Osteocyte (in vitro differentiated cells): Measurements from ENCODE around the gene KANK3. TPM values are rescaled to one million over a fixed set of nuclear protein-coding genes. Genes with fewer than 3 reads are reported as not detected.
A peak's percentile ranks its signal among the peaks of the same experiment; 100 is the strongest.

Experiments used
- DNase-seq: peaks from one replicate; pipeline ENCODE4 v3.0.0; 2021; ENCODE audit warnings: mixed read lengths; ENCODE audit not compliant: unreplicated experiment; ENCODE audit errors: extremely low spot score
- H3K27ac Mint-ChIP-seq: one replicate; pipeline ENCODE4 v1.8.0; 2021; ENCODE audit warnings: mild to moderate bottlenecking, mixed read lengths; ENCODE audit not compliant: unreplicated experiment
- H3K27me3 Mint-ChIP-seq: one replicate; pipeline ENCODE4 v1.8.0; 2021; ENCODE audit warnings: mixed read lengths; ENCODE audit not compliant: unreplicated experiment
- H3K36me3 Mint-ChIP-seq: one replicate; pipeline ENCODE4 v1.8.0; 2021; ENCODE audit warnings: mixed read lengths; ENCODE audit not compliant: unreplicated experiment
- H3K4me1 Mint-ChIP-seq: one replicate; pipeline ENCODE4 v1.8.0; 2021; ENCODE audit warnings: mixed read lengths; ENCODE audit not compliant: unreplicated experiment
- H3K4me3 Mint-ChIP-seq: one replicate; pipeline ENCODE4 v1.8.0; 2021; ENCODE audit warnings: mild to moderate bottlenecking, moderate library complexity, mixed read lengths; ENCODE audit not compliant: unreplicated experiment
- H3K9me3 Mint-ChIP-seq: one replicate; pipeline ENCODE4 v1.8.0; 2021; ENCODE audit warnings: mixed read lengths; ENCODE audit not compliant: unreplicated experiment
- total RNA-seq: library from RNA; stranded (reverse); gene quantifications from 2 replicates; pipeline ENCODE4 v1.2.1, GENCODE V29; 2021
- TF ChIP-seq, protein P1 (sequence below): fragments of 200-600 bp; sonication (generic); IDR thresholded peaks from 2 replicates; pipeline ENCODE4 v1.5.0; 2021; ENCODE audit warnings: antibody characterized with exemption, mild to moderate bottlenecking, moderate library complexity

KANK3 gene
- total RNA-seq, 1 donor from 2014 or later: 0.30 TPM

DNA sequence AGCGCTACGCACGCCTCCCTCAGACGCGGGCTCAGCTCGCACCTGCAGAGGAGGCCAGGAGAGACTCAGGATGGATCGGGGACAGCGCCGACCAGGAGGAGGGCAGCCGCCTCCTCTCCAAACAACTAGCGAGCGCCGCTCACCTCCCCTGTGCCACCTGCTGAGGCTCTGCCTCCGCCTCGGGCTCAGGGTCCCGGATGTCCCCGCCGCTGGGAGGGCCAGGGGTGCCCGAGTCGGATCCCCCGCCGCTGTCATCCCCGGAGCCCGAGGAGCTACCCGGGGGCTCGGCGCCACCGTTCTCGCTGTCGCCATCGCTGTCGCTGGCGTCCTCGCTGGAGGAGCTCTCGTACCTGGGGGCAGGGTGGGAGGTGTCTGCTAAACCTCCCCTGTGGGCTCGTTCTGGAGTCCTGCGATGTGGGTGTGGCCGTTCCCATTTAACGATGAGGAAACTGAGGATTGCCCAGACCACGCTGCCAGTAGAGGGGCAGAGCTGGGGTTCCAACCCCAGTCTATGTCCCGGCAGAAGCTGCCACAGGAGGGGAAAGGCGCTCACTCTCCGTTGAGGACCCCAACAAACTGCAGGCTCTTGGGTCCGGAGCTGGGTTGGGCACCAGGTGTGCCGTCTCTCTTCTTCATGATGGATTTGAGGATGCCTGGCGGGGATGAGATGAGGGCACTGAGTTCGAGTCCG lies 9.2 kb downstream of the KANK3 start:
- H3K4me3 Mint-ChIP-seq: no peak overlapping the region
- peaks cover 35% of the 10 kb centered on the region for H3K27me3 Mint-ChIP-seq
- H3K36me3 Mint-ChIP-seq: no peaks in the 10 kb centered on the region

DNA sequence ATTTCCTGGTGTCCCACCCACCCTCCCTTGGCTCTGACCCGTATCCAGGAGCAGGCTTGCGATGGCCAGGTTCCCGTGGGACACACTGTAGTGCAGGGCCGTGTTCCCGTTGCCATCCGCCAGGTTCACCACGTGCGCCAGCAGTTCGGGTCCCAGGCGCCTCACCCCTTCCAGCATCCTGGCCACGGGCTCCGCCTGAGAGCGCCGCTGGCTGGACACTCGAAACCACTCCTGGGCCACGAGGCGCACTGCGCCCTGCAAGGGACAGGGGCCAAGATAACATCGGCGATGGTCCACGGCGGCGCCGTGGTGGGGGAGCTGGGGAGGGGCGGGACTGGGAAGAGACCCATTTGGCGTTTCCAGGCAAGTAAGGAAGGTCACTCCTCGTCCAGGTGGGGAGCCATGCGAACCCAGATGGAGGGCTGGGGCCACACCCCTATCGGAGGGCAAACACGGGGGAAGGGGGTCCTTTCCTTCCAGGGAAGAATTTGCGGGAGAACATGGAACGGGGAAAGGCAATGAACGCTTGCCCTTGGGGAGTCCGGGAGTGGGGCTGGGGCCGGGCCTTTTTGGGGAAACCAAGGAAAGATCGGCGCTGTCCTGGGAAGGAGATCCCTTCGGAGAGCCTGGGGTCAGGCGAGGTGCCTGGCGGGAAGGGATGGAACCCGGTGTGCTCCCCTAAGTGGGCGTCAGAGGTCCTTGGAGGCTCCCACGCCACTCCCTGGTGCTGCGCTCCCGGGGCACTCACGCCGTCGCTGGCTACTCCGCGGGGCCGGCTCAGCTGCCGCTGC lies 9.9 kb downstream of the KANK3 start:
- H3K4me1 Mint-ChIP-seq: peaks cover 2% of the 10 kb centered on the region
- no peaks in the 10 kb centered on the region for H3K9me3 Mint-ChIP-seq
- no peak overlapping the region for H3K27ac Mint-ChIP-seq
- H3K27me3 Mint-ChIP-seq: peaks cover 32% of the 10 kb centered on the region
- TF ChIP-seq, protein P1, sequence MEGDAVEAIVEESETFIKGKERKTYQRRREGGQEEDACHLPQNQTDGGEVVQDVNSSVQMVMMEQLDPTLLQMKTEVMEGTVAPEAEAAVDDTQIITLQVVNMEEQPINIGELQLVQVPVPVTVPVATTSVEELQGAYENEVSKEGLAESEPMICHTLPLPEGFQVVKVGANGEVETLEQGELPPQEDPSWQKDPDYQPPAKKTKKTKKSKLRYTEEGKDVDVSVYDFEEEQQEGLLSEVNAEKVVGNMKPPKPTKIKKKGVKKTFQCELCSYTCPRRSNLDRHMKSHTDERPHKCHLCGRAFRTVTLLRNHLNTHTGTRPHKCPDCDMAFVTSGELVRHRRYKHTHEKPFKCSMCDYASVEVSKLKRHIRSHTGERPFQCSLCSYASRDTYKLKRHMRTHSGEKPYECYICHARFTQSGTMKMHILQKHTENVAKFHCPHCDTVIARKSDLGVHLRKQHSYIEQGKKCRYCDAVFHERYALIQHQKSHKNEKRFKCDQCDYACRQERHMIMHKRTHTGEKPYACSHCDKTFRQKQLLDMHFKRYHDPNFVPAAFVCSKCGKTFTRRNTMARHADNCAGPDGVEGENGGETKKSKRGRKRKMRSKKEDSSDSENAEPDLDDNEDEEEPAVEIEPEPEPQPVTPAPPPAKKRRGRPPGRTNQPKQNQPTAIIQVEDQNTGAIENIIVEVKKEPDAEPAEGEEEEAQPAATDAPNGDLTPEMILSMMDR: no peak
- H3K4me3 Mint-ChIP-seq: peak overlapping the region; percentile 56
- no peak for DNase-seq
- no peaks in the 10 kb centered on the region for H3K36me3 Mint-ChIP-seq

More for the DNA sequence above, 9.2 kb downstream of the KANK3 start:
- TF ChIP-seq, protein P1: no peak
- DNase-seq: no peak
- Mint-ChIP-seq H3K4me1 (peaks cover 2% of the 10 kb centered on the region), H3K9me3 (no peaks in the 10 kb centered on the region), H3K27ac (no peak overlapping the region)

DNA sequence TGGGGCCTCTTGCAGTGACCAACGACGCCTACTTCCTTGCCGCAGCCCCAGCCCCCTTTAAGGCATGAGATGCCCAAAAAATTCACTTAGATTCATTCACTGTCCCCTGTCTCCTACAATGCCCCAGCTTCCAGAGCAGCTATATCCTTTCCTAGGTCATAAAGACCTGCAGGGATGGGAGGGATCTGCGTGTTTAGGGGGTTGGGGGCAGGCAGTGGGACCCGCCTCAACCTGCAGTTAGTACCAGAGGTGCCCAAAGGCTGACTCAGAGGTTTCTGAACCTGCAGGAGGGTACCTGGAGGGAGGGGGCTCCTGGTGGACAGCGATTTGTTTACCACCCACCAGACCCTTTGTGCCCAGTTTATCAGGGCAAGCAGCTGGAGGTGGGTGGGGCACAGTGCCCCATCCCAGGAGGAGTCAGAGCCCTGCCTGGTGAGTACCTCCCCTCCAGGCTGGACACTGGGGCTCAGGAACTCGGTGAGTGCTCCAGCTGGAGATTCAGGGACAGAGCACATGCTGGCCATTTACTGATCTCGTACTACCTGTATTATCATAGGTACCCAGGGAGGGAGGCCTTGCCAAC lies 11.7 kb downstream of the KANK3 start:
- no peak for DNase-seq
- H3K4me3 Mint-ChIP-seq: no peak overlapping the region
- H3K36me3 Mint-ChIP-seq: no peaks in the 10 kb centered on the region
- peaks cover 2% of the 10 kb centered on the region for H3K4me1 Mint-ChIP-seq
- H3K27me3 Mint-ChIP-seq: peaks cover 24% of the 10 kb centered on the region
- H3K9me3 Mint-ChIP-seq: no peaks in the 10 kb centered on the region
- TF ChIP-seq, protein P1: no peak
- no peak overlapping the region for H3K27ac Mint-ChIP-seq

DNA sequence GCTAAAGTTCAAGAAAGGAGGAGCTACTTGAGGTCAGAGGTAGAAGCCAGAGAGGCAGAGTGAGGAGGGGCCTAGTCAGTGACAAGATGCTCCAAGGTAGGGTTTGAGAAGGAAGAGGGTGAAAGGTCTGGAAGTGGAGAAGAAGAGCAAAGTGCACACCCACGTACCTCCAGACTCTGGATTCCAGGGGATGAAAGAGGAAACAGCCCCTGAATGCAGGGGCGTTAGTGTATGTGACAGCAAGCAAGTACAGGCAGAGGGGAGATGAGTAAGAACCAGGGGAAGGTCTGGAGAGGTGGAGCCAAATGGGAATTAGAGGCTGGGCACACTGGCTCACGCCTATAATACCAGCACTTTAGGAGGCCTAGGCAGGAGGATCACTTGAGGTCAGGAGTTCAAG lies 13.1 kb downstream of the KANK3 start:
- TF ChIP-seq, protein P1: no peak
- Mint-ChIP-seq H3K4me3 (no peak overlapping the region), H3K9me3 (no peaks in the 10 kb centered on the region), H3K27me3 (peaks cover 18% of the 10 kb centered on the region), H3K4me1 (peaks cover 2% of the 10 kb centered on the region), H3K36me3 (no peaks in the 10 kb centered on the region), H3K27ac (no peak overlapping the region)
- DNase-seq: no peak

DNA sequence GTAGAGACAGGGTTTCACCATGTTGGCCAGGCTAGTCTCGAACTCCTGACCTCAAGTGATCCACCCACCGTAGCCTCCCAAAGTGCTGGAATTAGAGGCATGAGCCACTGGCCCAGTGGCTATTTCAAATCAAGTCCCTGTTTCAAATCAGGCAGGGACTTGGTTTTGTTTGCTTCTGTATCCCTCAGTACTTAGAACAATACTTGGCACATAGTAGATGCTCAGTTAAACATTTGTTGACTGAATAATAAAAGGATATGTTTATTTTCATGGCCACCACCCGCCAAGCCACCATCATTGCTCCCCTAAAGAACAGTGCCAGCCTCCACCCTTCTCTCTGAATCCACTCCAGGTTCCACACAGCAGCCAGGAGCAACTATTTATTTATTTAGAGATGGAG lies 17.6 kb downstream of the KANK3 start:
- no peaks in the 10 kb centered on the region for H3K9me3 Mint-ChIP-seq
- peaks cover 7% of the 10 kb centered on the region for H3K27me3 Mint-ChIP-seq
- TF ChIP-seq, protein P1: no peak
- H3K4me1 Mint-ChIP-seq: peaks cover 22% of the 10 kb centered on the region
- H3K4me3 Mint-ChIP-seq: no peak overlapping the region
- peaks cover 8% of the 10 kb centered on the region for H3K36me3 Mint-ChIP-seq
- no peak for DNase-seq
- no peak overlapping the region for H3K27ac Mint-ChIP-seq
